ENCODE data around the gene PZP.

The PZP gene

DNA sequence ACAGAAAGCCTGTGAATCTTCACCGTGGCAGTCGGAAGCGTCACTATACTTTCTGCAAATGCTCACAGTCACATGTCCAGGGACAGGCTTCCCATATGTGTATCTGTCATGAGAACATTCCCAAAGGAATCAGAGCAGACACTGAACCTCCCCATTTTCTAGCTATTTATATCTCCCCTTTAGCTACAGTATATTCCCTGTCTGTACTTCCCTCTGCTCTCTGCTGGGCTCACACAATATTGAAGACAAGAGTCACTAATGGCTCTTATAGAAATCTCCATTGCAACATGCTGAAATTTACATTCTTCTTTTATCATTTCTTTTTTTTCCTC is 100.7 kb downstream of the PZP start:
- H3K4me3 ChIP-seq = no peak overlapping the region
- H3K27ac ChIP-seq = no peak overlapping the region

DNA sequence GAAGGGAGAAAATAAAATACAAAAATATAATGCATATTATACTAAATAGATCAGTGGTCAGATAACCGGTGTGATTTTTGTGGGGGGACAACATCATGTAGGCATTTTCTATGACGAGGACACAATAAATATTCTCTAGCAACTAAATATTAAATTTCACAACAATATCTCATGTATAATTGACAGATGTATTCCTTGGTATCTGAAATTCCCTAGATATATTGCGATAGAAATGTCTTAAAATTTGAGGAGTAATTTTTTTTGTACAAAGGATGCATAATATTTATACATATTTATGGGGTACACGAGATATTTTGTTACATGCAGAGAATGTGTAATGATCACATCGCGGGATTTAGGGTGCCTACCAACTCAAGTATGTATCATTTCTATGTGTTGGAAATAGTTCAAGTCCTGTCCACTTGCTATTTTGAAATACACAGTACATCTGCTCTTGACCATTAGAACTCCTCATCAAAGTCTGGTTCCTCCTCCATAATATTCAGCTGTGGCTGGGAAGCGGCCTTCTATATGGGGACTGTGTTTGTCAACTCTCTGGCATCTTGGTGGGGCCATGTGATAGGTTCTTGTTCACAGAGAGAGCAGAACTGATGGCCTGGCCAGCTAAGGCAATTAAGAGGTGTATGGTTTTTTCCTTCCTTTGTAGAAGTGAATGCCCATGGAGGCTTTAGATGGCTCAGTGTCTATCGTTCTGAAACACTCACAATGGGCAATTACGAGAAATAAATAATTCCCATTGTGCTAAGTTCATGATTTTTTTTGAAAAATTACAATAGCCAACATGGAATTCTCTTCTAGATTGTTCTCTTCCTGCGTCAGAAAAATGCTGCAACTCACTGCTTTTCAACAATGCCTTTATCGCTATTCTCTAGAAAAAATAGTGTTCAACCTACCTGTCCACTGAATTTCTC is 101.3 kb downstream of the PZP start:
- Histone ChIP-seq H3K4me3 (no peak overlapping the region), H3K27ac (peak overlapping the region in 1 of 21 experiments; percentile 7)

DNA sequence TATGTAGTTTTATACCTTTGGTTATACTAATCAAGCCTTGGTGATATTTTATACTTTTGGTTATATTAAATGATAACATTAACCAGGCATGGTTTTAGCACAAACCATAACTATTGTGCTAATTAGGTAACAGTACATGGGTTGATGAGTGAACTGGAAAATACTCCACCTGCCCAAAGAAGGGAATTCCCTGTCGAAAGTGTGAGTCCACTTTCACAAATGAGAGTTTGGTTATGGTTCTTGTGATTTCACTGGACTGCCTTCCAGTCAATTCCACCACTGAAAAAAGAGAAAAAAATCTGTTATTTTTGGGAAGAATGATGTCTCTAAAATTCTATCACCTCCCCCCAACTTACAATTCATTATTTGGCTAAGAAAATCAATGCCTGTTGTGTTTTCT is 102.1 kb downstream of the PZP start:
- Histone ChIP-seq H3K4me3 (no peak overlapping the region), H3K27ac (no peak overlapping the region)

DNA sequence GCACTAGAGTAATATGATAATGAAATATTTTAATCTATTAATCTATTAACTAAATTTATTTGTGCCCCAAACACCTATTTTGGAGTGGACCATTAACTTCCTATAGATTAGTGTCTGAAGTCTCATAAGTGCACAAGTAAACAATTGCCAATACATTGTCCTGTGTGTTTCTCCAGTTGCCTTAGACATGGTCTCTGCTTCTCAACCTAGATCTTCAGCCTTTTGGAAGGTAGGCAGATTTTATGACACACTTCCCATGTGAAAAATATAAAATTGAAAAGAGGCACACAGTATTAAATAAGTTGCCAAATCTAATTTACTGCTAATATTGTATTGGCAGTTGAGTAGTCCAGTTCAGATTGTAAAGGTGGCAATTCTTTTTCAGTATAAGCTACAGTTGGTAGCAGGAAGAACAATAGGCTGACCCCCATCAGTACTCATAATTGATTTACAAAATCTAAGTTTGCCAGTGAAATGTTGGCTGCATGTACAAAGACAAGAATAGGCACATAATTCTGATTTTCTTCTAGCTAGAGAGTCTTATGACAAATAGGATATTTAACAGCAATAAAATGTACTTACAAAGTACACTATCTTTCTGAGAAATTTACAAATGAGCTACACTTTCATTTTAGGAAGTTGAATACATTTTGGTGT is 103.3 kb downstream of the PZP start:
- Histone ChIP-seq H3K27ac (no peak overlapping the region), H3K4me3 (no peak overlapping the region)

DNA sequence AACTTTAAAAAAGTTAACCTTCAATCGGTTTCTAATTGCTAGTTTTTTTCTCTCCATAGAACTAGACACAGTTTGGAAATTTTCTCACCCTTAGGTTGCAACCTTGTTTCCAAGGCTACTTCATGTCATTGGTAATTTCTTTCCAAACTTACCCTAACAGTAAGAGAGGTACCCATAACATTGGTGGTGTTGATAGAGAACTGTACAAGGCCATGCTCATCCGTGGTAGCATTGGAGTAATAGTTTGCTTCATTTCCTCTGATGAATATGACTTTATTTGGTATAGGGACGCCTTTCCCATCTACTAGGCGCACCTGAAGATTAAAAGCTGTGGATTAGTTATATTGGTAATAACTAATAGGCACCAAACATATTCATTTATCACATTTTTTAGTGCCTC is 104.1 kb downstream of the PZP start:
- Histone ChIP-seq H3K4me3 (no peak overlapping the region), H3K27ac (no peak overlapping the region)

DNA sequence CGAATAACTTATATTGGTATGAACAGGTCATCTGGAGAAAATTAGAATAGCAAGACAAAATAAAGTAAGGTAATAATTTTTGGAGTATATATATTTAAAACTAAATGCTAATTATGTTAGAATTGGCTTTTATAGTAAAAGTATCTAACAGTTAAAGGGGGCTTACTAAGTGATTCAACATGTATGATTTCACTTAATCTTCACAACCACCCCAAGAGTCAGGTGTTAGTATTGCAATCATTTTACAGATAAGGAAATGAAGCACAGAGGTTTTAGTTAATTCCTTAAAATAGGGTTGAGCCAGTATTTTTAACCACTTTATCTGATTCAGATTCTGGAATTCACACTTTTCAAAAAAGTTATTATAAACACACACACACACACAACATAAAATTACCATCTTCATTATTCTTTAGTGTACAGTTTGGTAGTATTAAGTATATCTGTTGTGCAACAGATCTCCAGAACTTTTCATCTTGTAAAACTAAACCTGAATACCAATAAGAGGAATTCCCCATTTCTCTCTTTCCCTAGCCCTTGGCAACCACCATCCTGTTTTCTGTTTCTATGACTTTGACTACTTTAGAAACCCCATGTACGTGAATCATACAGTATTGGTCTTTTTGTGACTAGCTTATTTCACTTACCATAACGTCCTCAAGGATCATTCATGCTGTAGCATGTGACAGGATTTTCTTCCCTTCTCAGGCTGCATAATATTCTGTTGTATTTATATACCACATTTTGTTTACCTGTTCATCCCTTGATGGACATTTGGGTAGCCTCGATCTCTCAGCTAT is 104.9 kb downstream of the PZP start:
- no peak overlapping the region for H3K4me3 ChIP-seq
- no peak overlapping the region for H3K27ac ChIP-seq

DNA sequence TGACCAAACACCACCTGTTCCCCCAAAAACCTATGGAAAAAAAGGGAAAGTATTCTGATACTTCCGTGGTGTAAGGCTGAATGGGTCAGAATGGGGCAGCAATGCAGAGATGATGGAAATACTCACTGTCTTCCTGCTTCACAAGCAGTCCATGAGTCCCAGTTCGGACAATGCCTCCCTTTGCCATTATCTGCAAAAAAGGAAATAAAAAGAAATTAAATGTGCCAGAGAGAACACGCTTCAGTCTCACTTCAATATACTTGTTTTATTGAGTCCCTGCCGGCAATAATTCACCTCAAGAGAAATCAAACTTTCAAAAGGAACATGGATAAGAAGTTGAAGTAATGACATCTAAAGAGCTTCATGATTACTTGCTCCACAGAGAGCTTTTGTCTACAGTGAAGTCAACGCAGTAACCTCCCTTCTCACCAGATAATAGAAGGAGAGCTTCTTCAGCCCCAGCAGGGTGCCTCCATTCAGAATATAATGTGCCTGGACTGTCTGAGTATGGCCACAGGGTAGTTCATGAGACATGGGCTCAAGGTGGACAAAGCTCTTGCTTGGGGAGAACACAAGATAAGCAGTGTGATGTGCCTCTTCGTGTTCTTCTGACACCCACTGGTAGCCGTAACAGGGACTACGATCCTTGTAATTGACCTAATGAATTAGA is 107.0 kb downstream of the PZP start:
- no peak overlapping the region for H3K4me3 ChIP-seq
- H3K27ac ChIP-seq = no peak overlapping the region

DNA sequence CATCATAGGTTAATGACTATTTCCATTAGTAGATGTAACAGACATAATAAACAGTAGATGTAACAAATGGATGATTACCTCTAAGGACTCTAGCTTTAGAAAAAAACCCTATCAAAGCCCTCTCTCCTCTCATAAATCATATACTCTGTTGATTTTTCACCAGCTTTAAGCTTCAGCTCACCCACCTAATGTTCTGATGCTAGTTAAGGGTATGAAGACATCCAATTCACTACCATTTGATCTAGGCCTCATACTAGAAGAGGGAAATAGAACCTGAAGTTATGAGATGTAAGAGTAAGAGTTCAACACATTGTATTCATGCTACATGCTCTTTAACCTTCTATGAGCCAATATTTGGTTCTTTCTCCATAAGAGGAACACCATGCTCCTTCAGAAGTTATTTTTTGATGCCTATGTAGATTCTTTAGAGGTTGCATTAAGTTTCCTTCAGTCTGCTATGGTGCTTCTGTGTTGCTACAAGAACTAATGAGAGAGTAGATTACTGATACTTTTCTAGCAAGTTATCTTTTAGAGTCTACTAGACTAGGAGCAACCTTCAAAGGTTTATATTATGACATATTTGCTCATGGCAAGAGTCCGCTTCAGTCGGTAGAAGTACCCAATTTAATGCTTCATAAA is 108.5 kb downstream of the PZP start:
- Histone ChIP-seq H3K27ac (no peak overlapping the region), H3K4me3 (no peak overlapping the region)

All from skin epidermis (tissue), 12 donors.